ENCODE measurements around the gene ASCL1. TPM values are rescaled to one million over a fixed set of nuclear protein-coding genes. Genes with fewer than 3 reads are reported as not detected.

ASCL1 gene
- total and polyA plus RNA-seq, 2 of the 13 experiments (the other 11 are each of a cell fraction or from before 2014, with no cell fraction given): not detected

- TF ChIP-seq IKZF5 (CRISPR knock-in tag; IDR thresholded peaks at IDR 0.05) (no peak), ZNF224 (CRISPR knock-in tag; IDR thresholded peaks at IDR 0.05) (no peak), ZNF547 (CRISPR knock-in tag; IDR thresholded peaks at IDR 0.05) (no peak), KDM2A (CRISPR knock-in tag; IDR thresholded peaks at IDR 0.05; ENCODE audit: borderline replicate concordance, low read depth) (no peak; the same call in 1 of the 2 replicates), ARNT2 (CRISPR knock-in tag; IDR thresholded peaks at IDR 0.05; ENCODE audit: low read depth) (no peak), SOX5 (CRISPR knock-in tag; IDR thresholded peaks at IDR 0.05; ENCODE audit: borderline replicate concordance) (0 out of 2 replicates have a peak, but pooled peaks have one; percentile 19), ZNF230 (CRISPR knock-in tag; IDR thresholded peaks at IDR 0.05) (peak; percentile 72; the same call in 1 of the 2 replicates), ELF1 (CRISPR knock-in tag; IDR thresholded peaks at IDR 0.05) (no peak), ZNF496 (CRISPR knock-in tag; IDR thresholded peaks at IDR 0.05; ENCODE audit: insufficient replicate concordance) (no peak), CTCF (CRISPR knock-in tag; IDR thresholded peaks at IDR 0.05) (peak; percentile 88), ZBTB21 (CRISPR knock-in tag; IDR thresholded peaks at IDR 0.05) (no peak), SOX13 (IDR thresholded peaks at IDR 0.05) (no peak), SOX13 (CRISPR knock-in tag; conservative IDR thresholded peaks at IDR 0.05 in 1 of 2, IDR thresholded peaks at IDR 0.05 in 1 of 2) (no peak), ZNF10 (CRISPR knock-in tag; IDR thresholded peaks at IDR 0.05; ENCODE audit: borderline replicate concordance, low read depth) (no peak), ZNF512 (CRISPR knock-in tag; IDR thresholded peaks at IDR 0.05) (no peak), ZNF121 (CRISPR knock-in tag; IDR thresholded peaks at IDR 0.05) (no peak), ZNF746 (CRISPR knock-in tag; IDR thresholded peaks at IDR 0.05) (no peak), JUNB (CRISPR knock-in tag; IDR thresholded peaks at IDR 0.05; ENCODE audit: borderline replicate concordance) (no peak), MEIS1 (CRISPR knock-in tag; IDR thresholded peaks at IDR 0.05; ENCODE audit: borderline replicate concordance) (no peak), ZMYM4 (CRISPR knock-in tag; IDR thresholded peaks at IDR 0.05) (peak; percentile 48), ZNF24 (IDR thresholded peaks at IDR 0.05) (no peak)
- TF ChIP-seq, protein P1, sequence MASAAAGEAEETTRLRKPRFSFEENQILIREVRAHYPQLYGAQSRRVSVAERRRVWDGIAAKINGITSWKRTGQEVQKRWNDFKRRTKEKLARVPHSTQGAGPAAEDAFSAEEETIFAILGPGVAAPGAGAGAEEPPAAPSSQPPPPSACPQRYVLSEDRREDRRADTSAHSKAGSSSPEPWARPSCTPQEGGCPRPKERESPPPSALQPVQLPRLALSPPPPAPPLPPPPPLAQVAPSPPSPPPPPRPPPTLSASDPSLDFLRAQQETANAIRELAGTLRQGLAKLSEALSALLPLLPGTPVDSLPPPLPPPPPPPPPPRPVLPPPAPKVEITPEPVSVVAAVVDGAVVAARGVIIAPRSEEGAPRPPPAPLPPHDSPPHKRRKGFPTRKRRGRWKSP (CRISPR knock-in tag; IDR thresholded peaks at IDR 0.05): no peak
- TF ChIP-seq, protein P2, sequence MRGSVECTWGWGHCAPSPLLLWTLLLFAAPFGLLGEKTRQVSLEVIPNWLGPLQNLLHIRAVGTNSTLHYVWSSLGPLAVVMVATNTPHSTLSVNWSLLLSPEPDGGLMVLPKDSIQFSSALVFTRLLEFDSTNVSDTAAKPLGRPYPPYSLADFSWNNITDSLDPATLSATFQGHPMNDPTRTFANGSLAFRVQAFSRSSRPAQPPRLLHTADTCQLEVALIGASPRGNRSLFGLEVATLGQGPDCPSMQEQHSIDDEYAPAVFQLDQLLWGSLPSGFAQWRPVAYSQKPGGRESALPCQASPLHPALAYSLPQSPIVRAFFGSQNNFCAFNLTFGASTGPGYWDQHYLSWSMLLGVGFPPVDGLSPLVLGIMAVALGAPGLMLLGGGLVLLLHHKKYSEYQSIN (CRISPR knock-in tag; IDR thresholded peaks at IDR 0.05; ENCODE audit: borderline replicate concordance): no peak
These were observed 17.7 kb upstream of the ASCL1 start (continued) for GRCh38 chr12:102939670-102940222.

All from HepG2 (cell line).